ENCODE measurements around the gene IPO11.
"Not testable (repeated sequence)": the region's sequence is repeated elsewhere in the genome, so short reads cannot be mapped to it uniquely, and the experiment has no call there.

Gene IPO11

DNA sequence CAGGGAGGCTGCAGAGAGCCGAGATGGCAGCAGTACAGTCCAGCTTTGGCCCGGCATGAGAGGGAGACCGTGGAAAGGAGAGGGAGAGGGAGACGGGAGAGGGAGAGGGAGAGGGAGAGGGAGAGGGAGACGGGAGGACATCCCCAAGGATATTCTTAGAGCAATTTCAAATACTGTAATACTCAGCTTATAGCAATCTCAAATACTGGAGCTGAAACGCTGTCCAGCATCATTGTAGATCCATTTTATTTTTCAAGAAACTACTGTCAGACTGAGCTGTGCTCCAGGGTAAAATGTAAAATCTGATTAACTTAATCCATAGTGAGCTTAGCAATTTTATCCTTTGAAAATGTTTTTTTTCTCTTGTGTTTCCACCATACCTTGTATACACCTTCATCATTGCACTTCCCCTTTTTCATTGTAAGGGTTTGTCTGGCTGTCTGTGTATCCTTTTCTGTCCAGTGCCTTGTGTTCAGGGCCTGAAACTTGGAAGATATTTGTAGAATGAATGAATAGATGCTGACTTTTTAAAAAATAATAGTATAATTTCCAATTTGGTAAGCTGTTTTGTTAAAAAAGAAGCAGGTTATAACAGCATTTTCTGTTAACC, 102.1 kb downstream of the IPO11 start:
- H3K27me3 Mint-ChIP-seq (ENCODE audit: low read depth): no peaks in the 10 kb centered on the region
- H3K9me3 Mint-ChIP-seq: no peaks in the 10 kb centered on the region
- no peaks in the 10 kb centered on the region for H3K4me1 Mint-ChIP-seq (ENCODE audit: low read depth)
- peaks cover 11% of the 10 kb centered on the region for H3K36me3 Mint-ChIP-seq (ENCODE audit: low read depth)
- no peak overlapping the region for H3K4me3 Mint-ChIP-seq
- H3K27ac Mint-ChIP-seq: no peak overlapping the region

DNA sequence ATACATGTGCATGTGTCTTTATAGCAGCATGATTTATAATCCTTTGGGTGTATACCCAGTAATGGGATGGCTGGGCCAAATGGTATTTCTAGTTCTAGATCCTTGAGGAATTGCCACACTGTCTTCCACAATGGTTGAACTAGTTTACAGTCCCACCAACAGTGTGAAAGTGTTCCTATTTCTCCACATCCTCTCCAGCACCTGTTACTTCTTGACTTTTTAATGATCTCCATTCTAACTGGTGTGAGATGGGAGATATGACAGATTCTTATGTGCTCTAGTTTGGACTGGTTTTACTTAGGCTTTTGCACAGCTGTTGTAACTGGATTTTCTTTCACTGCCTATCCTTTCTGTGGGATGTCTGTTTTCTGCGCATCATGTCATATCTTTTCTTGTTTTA, 108.2 kb downstream of the IPO11 start:
- not testable (repeated sequence) for H3K9me3 Mint-ChIP-seq; H3K4me3 Mint-ChIP-seq; H3K27ac Mint-ChIP-seq; H3K4me1 Mint-ChIP-seq (ENCODE audit: low read depth); H3K27me3 Mint-ChIP-seq (ENCODE audit: low read depth)
- peaks cover 16% of the 10 kb centered on the region for H3K36me3 Mint-ChIP-seq (ENCODE audit: low read depth)

DNA sequence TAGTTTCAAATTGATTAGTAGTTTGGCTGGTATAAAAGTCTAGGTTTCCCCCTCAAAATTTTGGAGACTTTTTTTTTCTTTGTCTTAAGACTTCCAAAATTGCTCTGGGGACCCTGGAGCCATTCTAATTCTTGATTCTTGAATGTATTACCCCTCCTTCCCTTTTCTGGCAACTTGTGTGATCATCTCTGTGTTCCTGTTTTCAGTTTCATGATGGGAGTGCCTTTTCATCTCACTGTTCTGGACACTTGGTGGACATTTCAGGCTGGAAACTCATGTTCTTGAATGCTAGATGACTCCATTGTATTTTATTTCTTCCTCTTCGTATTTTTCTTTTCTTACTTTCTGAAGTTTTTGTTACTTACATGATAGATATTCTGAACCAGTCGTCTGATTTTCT, 108.8 kb downstream of the IPO11 start:
- Mint-ChIP-seq H3K4me1 (ENCODE audit: low read depth) (peaks cover 6% of the 10 kb centered on the region), H3K27me3 (ENCODE audit: low read depth) (no peaks in the 10 kb centered on the region), H3K9me3 (no peaks in the 10 kb centered on the region), H3K4me3 (no peak overlapping the region), H3K36me3 (ENCODE audit: low read depth) (peaks cover 15% of the 10 kb centered on the region), H3K27ac (no peak overlapping the region)

DNA sequence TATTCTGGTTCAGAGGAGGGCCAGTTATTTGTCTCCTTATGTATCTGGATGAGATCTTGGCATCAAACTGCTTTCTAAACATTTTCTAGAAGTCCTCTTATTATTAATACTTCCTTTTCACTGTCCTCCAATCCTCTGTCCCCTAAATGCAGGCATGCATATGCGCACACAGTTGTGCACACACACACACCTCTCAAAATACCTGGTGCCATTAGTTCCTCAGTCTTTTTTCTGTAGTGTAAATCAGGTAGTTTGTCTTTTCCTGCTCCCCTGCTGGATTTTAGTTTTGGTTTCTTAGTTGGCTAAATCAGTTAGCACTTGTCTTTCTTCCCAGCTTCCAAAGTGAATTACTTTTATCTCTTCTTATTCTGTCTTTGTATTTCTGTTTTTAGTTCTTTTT, 110.2 kb downstream of the IPO11 start:
- H3K27me3 Mint-ChIP-seq (ENCODE audit: low read depth): no peaks in the 10 kb centered on the region
- H3K4me1 Mint-ChIP-seq (ENCODE audit: low read depth): peaks cover 6% of the 10 kb centered on the region
- no peak overlapping the region for H3K27ac Mint-ChIP-seq
- H3K4me3 Mint-ChIP-seq: no peak overlapping the region
- peaks cover 14% of the 10 kb centered on the region for H3K36me3 Mint-ChIP-seq (ENCODE audit: low read depth)
- no peaks in the 10 kb centered on the region for H3K9me3 Mint-ChIP-seq

DNA sequence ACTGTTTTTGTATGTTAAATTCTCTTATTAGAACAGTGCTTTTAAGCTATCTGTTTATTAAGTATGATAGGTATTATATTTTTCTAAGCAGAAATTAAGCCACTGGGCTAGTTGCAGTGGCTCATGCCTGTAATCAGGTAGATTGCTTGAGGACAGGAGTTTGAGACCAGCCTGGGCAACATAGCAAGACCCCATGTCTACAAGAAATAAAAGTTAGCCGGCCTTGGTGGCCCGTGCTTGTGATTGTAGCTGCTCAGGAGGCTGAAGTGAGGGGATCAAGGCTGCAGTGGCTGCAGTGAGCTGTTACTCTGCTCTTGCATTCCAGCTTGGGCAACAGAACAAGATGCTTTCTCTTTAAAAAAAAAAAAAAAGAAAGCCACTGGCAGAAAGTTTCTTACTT, 121.0 kb downstream of the IPO11 start:
- no peaks in the 10 kb centered on the region for H3K27me3 Mint-ChIP-seq (ENCODE audit: low read depth)
- no peaks in the 10 kb centered on the region for H3K9me3 Mint-ChIP-seq
- no peak overlapping the region for H3K27ac Mint-ChIP-seq
- peaks cover 11% of the 10 kb centered on the region for H3K36me3 Mint-ChIP-seq (ENCODE audit: low read depth)
- no peaks in the 10 kb centered on the region for H3K4me1 Mint-ChIP-seq (ENCODE audit: low read depth)
- no peak overlapping the region for H3K4me3 Mint-ChIP-seq

DNA sequence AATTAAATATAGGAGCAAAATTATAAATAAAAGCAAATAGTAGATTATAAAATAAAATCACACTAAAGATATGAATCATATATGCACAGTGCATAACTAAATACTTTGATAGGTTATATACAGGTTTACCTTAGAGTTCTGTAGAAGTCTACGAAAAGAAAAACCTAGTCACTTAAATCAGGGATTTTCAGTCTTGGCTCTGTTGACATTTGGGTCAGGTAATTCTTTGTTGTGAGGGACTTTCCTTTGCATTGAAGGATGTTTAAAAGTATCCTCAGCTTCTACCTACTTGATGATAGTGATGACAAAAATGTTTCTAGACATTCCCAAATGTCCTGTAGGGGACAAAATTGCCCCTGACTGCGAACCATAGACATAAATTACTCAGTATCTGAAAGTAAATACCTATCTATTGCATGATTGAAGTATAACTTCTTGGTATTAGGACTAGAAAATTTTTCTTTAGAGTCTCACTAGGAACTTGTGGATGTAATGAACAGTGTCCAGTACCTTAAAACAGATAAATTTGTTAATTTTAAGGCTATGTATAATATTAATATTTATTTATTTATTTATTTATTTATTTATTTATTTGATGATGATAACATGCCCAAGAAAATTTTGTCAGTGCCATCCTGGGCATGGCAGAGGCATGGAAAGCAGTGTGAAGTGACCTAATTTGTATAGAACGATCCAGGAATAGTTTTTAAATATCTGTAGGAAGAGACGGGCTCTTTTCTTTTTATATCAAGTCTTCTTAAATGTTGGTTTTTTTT, 122.1 kb downstream of the IPO11 start:
- Mint-ChIP-seq H3K4me1 (ENCODE audit: low read depth) (no peaks in the 10 kb centered on the region), H3K27ac (no peak overlapping the region)

DNA sequence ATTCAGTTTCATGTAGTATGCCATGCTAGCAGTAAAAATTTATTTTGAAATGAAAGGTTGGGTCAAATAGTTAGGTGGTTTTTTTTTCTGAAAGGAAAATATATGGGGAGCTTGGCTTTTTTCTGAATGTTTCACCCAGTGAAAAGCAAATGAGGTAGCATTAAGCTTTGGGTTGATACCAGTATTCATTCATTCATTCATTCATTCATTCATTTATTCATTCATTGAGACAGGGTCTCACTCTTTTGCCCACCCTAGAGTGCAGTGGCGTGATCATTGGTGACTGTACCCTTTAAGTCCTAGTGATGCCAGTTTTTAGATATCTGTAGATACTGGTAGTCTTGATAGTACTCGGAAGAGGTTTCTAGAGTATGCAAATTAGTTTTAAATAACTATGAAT, 123.7 kb downstream of the IPO11 start:
- Mint-ChIP-seq H3K27me3 (ENCODE audit: low read depth) (no peaks in the 10 kb centered on the region), H3K9me3 (no peaks in the 10 kb centered on the region), H3K4me3 (no peak overlapping the region), H3K4me1 (ENCODE audit: low read depth) (no peaks in the 10 kb centered on the region), H3K36me3 (ENCODE audit: low read depth) (peaks cover 14% of the 10 kb centered on the region), H3K27ac (no peak overlapping the region)

More for the DNA sequence above, 122.1 kb downstream of the IPO11 start:
- H3K9me3 Mint-ChIP-seq: no peaks in the 10 kb centered on the region
- no peaks in the 10 kb centered on the region for H3K27me3 Mint-ChIP-seq (ENCODE audit: low read depth)
- H3K4me3 Mint-ChIP-seq: no peak overlapping the region
- peaks cover 16% of the 10 kb centered on the region for H3K36me3 Mint-ChIP-seq (ENCODE audit: low read depth)

DNA sequence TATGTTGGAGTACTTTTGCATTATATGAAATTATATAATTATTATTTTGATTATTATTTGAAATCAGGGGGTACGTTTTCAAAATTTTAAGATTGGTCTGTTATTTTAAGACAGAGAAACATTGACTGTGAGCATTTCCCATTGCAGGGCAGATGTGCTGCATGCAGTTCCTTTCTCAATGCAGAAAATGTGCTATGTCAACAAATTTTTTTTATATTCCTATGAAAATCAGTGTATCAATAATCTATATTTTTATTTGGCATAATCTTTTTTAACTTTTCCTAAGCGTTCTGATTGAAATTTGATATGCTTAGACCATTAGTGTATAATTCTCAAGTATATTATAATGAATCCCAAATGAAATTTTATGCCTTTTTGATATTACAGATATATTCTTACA, 124.2 kb downstream of the IPO11 start:
- H3K4me1 Mint-ChIP-seq (ENCODE audit: low read depth): no peaks in the 10 kb centered on the region
- no peaks in the 10 kb centered on the region for H3K9me3 Mint-ChIP-seq
- peaks cover 12% of the 10 kb centered on the region for H3K36me3 Mint-ChIP-seq (ENCODE audit: low read depth)
- no peak overlapping the region for H3K4me3 Mint-ChIP-seq
- H3K27ac Mint-ChIP-seq: no peak overlapping the region
- H3K27me3 Mint-ChIP-seq (ENCODE audit: low read depth): no peaks in the 10 kb centered on the region

DNA sequence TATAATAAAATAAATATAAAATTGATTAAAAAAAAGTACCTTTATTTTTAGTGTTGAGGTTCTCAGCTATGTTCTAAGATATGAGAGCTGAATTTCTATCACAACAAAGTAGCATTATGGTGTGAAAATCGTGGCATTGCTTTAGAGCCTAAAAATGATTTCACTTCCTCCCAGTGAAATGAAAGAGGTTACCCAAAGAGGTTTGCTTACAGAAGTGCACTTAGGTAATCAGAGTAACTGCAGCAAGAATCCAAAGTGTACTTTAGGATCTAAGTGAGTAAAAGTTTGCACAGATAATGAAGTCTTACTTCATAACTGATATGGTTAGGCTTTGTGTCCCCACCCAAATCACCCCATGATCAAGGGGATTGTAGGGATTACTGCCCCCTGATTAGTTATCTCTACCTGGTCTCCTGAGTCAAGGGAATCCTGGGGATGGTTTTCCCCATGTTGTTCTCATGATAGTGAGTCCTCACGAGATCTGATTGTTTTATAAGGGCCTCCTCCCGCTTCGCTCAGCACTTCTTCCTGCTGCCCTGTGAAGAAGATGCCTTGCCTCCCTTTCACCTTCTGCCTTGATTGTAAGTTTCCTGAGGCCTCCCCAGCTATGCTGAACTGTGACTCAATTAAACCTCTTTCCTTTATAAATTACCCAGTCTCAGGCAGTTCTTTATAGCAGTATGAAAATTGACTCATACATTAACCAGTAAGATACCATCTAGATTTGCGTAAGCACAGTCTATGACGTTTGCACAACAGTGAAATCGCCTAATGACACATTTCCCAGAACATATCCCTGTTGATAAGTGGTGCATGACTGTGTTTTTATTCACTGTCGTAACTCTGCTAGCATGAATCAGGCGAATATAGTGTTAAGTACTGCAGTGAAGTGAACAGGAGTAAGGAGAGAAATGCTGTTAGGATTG, 125.7 kb downstream of the IPO11 start:
- Mint-ChIP-seq H3K9me3 (no peaks in the 10 kb centered on the region), H3K4me3 (no peak overlapping the region), H3K27me3 (ENCODE audit: low read depth) (no peaks in the 10 kb centered on the region), H3K36me3 (ENCODE audit: low read depth) (peaks cover 10% of the 10 kb centered on the region), H3K4me1 (ENCODE audit: low read depth) (no peaks in the 10 kb centered on the region), H3K27ac (no peak overlapping the region)

DNA sequence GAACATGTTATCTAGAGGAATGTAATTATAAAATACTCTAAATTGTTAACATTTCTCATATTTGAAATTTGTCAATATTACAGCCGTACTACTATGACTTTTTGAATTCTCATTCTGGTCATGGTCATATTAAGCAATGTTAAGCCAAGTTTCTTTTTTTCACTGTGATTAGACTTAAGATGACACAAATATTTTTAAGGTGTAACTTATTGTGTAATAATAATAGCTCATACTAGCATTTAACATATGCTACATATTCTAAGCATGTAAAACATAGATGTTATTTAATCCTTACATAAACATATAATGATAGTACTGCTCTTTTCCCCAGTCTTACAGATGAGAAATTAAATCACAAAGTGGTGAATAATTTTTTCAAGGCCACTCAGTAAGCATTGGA, 130.2 kb downstream of the IPO11 start:
- H3K27ac Mint-ChIP-seq: no peak overlapping the region
- H3K36me3 Mint-ChIP-seq (ENCODE audit: low read depth): peaks cover 22% of the 10 kb centered on the region
- H3K4me1 Mint-ChIP-seq (ENCODE audit: low read depth): no peaks in the 10 kb centered on the region
- H3K9me3 Mint-ChIP-seq: peaks cover 6% of the 10 kb centered on the region
- no peaks in the 10 kb centered on the region for H3K27me3 Mint-ChIP-seq (ENCODE audit: low read depth)
- no peak overlapping the region for H3K4me3 Mint-ChIP-seq

DNA sequence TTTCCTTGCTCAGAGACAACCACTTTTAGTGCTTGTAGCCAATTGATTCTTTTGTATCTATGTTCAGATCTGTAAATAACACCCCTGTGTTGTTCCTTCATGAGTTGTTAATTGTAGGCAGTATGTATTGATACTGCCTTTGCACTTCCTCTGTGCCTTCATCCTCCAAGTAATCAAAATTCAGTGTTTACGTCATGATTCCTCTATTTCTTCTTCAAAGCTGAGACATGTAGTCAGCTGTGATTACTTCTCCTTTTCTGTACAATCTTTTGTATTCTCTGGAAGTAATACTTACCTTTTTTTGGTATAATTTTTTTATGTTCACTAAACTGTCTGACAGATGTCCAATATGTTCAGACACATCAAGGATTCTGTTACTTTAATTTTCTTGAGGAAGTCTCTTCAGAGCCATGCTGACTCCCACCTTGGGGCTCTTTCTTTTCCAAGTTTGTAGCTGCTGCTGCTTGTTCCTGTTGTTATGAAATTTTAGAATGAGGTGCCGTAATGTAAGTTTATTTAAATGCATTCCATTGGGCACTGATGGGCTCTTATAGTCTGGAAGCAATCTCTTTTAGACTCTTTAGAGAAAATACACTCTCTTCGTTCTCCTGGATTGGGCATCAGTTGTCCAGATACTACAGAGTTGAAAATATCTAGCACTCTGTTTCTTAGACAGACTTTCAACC, 135.5 kb downstream of the IPO11 start:
- no peaks in the 10 kb centered on the region for H3K27me3 Mint-ChIP-seq (ENCODE audit: low read depth)
- peaks cover 6% of the 10 kb centered on the region for H3K9me3 Mint-ChIP-seq
- no peak overlapping the region for H3K27ac Mint-ChIP-seq
- H3K36me3 Mint-ChIP-seq (ENCODE audit: low read depth): peaks cover 14% of the 10 kb centered on the region
- H3K4me3 Mint-ChIP-seq: no peak overlapping the region
- no peaks in the 10 kb centered on the region for H3K4me1 Mint-ChIP-seq (ENCODE audit: low read depth)

DNA sequence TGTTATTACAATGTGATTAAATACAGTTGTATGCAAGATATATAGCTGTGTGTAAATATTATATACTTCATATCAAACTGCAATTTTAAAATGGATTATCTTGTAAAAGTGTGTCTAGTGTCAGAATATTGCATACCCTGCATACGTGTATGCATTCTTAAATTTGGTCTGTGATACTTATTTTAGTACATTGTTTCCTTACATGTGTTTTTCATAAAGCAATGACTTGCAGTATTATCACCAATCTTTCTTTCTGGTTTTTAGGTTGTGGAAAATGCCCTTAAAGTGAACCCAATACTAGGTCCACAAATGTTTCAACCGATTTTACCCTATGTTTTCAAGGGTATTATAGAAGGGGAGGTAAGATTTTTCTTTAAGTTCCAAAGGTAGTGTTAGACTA, 137.5 kb downstream of the IPO11 start:
- Mint-ChIP-seq H3K4me3 (no peak overlapping the region), H3K27ac (no peak overlapping the region), H3K27me3 (ENCODE audit: low read depth) (no peaks in the 10 kb centered on the region), H3K9me3 (no peaks in the 10 kb centered on the region), H3K36me3 (ENCODE audit: low read depth) (peaks cover 4% of the 10 kb centered on the region), H3K4me1 (ENCODE audit: low read depth) (no peaks in the 10 kb centered on the region)

DNA sequence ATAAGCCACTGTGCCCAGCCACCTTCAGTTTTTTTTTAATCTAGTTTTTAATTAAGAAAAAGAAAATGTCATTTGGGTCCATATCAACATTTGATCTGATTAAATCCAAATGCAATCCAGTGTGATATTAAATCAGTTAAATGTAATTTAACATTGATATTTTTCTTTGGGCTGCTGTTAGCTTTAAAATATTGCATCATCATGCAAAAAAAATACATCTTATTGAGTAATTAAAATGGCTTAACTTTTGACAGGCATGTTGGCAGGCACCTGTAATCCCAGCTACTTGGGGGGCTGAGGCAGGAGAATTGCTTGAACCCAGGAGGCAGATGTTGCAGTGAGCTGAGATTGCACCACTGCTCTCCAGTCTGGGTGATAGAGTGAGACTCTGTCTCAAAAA, 143.4 kb downstream of the IPO11 start:
- H3K36me3 Mint-ChIP-seq (ENCODE audit: low read depth): peaks cover 9% of the 10 kb centered on the region
- H3K4me1 Mint-ChIP-seq (ENCODE audit: low read depth): no peaks in the 10 kb centered on the region
- H3K9me3 Mint-ChIP-seq: no peaks in the 10 kb centered on the region
- no peaks in the 10 kb centered on the region for H3K27me3 Mint-ChIP-seq (ENCODE audit: low read depth)
- no peak overlapping the region for H3K4me3 Mint-ChIP-seq
- H3K27ac Mint-ChIP-seq: no peak overlapping the region

DNA sequence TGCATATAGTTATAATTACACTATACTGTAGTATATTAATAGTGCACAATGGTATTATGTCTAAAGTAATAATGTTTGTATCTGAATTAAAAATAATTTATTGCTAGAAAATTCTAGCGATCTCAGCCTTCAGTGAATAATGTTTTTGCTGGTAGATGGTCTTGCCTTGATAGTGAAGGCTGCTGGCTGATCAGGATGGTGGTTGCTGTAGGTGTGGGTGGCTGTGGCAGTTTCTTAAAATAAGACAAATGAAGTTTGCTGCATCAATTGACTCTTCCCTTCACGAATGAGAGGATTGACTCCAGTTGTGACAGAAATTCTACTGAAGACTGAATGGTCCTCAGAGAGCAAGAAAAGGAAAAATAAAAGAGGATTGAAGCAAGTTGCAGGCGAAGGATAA, 146.4 kb downstream of the IPO11 start:
- H3K27ac Mint-ChIP-seq: no peak overlapping the region
- no peaks in the 10 kb centered on the region for H3K9me3 Mint-ChIP-seq
- H3K4me3 Mint-ChIP-seq: no peak overlapping the region
- H3K36me3 Mint-ChIP-seq (ENCODE audit: low read depth): peaks cover 9% of the 10 kb centered on the region
- no peaks in the 10 kb centered on the region for H3K4me1 Mint-ChIP-seq (ENCODE audit: low read depth)
- H3K27me3 Mint-ChIP-seq (ENCODE audit: low read depth): no peaks in the 10 kb centered on the region
